GM12865 (cell line): Measurements from ENCODE around the gene GFAP.

ENCODE experiments used
- DNase-seq: peaks from one replicate; pipeline ENCODE4 v3.0.0; 2010; ENCODE audit warnings: low read depth
- H3K4me3 ChIP-seq: 2 replicates; pipeline ENCODE4 v1.5.1; 2011; ENCODE audit warnings: mild to moderate bottlenecking, low read depth, low read length, control low read depth
- CTCF ChIP-seq: IDR thresholded peaks from 2 replicates; pipeline ENCODE4 v1.5.1; 2011; ENCODE audit warnings: low read length, control low read depth, low read depth, inconsistent platforms; ENCODE audit not compliant: insufficient read depth; ENCODE audit errors: missing control alignments

Gene GFAP

GRCh38 chr17:44906010-44906646, 9.2 kb downstream of the GFAP start:
- no peak overlapping the region for H3K4me3 ChIP-seq
- TF ChIP-seq CTCF = no peak
- no peak for DNase-seq

GRCh38 chr17:44905006-44906000, 10.0 kb downstream of the GFAP start:
- TF ChIP-seq CTCF = no peak
- H3K4me3 ChIP-seq = no peak overlapping the region
- no peak for DNase-seq

GRCh38 chr17:44904001-44904984, 11.0 kb downstream of the GFAP start:
- DNase-seq = peak; percentile 37
- TF ChIP-seq CTCF = no peak

GRCh38 chr17:44903012-44903685, 12.2 kb downstream of the GFAP start:
- H3K4me3 ChIP-seq = no peak overlapping the region
- TF ChIP-seq CTCF = no peak
- DNase-seq = no peak

More at GRCh38 chr17:44904001-44904984, 11.0 kb downstream of the GFAP start:
- no peak overlapping the region for H3K4me3 ChIP-seq

GRCh38 chr17:44902135-44902760, 13.1 kb downstream of the GFAP start:
- no peak for DNase-seq
- no peak for TF ChIP-seq CTCF
- no peak overlapping the region for H3K4me3 ChIP-seq
